Activated CD8-positive, alpha-beta T cell treated with anti-CD3 and anti-CD28 coated beads for 36 hours (primary cell): ENCODE measurements around the gene PHKB. TPM values are rescaled to one million over a fixed set of nuclear protein-coding genes. Genes with fewer than 3 reads are reported as not detected.
A peak's percentile ranks its signal among the peaks of the same experiment; 100 is the strongest.

ENCODE experiments used
- ATAC-seq: fragments of 200-7000 bp; cut with Tn5 transposase; one replicate; pipeline ENCODE4 v1.10.0; 2021; ENCODE audit warnings: mild to moderate bottlenecking, moderate library complexity
- CTCF ChIA-PET: fragments of 350-600 bp; sonication (Branson Sonifier 250); formaldehyde crosslinking; loops from one replicate; lab custom pipeline; 2021; ENCODE audit warnings: antibody characterized with exemption; lab: Charles Lee
- POLR2A ChIA-PET: fragments of 350-600 bp; sonication (Branson Sonifier 250); formaldehyde crosslinking; loops from one replicate; lab custom pipeline; 2021; ENCODE audit warnings: antibody characterized with exemption; lab: Charles Lee
- DNase-seq: peaks from one replicate; pipeline ENCODE4 v3.0.0-alpha.2; 2020
- H3K27ac Mint-ChIP-seq: one replicate; pipeline ENCODE4 v1.8.0; 2021; ENCODE audit warnings: mild to moderate bottlenecking, mixed read lengths
- H3K27me3 Mint-ChIP-seq: one replicate; pipeline ENCODE4 v1.8.0; 2021; ENCODE audit warnings: mixed read lengths
- H3K36me3 Mint-ChIP-seq: one replicate; pipeline ENCODE4 v1.8.0; 2021; ENCODE audit warnings: low read depth, mixed read lengths
- H3K4me1 Mint-ChIP-seq: one replicate; pipeline ENCODE4 v1.8.0; 2021; ENCODE audit warnings: low read depth, mixed read lengths
- H3K4me3 Mint-ChIP-seq: one replicate; pipeline ENCODE4 v1.8.0; 2021; ENCODE audit warnings: mild to moderate bottlenecking, moderate library complexity, mixed read lengths
- H3K9me3 Mint-ChIP-seq: one replicate; pipeline ENCODE4 v1.8.0; 2021; ENCODE audit warnings: mixed read lengths
- intact Hi-C: fragments of 100-400 bp; cut with micrococcal nuclease; formaldehyde crosslinking; loops from one replicate; pipeline ENCODE4 v1.10.0; 2022
- total RNA-seq, 2 experiments: library from RNA; stranded (reverse); gene quantifications; one replicate each; pipeline ENCODE4 v1.2.3, GENCODE V29; 2021
- TF ChIP-seq, protein P1 (sequence below): fragments of 200-600 bp; IDR thresholded peaks from one replicate; pipeline ENCODE4 v1.8.0; 2022; ENCODE audit warnings: antibody characterized with exemption, mild to moderate bottlenecking

The PHKB gene
- total RNA-seq, 2 experiments from 2014 or later, result 20.2 to 23.1 TPM

DNA sequence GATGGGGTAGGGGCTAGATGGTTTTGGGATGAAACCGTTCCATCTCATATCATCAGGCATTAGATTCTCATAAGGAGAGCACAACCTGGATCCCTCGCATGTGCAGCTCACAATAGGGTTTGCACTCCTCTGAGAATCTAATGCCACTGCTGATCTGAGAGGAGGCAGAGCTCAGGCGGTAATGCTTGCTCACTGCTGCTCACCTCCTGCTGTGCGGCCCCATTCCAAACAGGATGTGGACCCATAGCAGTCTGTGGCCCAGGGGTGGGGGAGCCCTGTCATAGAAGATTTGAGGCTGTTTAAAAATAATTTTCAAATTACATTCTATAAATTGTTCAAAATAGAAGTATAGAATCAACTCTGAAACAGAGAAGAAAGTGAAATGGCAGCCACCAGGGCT is 50.8 kb downstream of the PHKB start:
- TF ChIP-seq, protein P1, sequence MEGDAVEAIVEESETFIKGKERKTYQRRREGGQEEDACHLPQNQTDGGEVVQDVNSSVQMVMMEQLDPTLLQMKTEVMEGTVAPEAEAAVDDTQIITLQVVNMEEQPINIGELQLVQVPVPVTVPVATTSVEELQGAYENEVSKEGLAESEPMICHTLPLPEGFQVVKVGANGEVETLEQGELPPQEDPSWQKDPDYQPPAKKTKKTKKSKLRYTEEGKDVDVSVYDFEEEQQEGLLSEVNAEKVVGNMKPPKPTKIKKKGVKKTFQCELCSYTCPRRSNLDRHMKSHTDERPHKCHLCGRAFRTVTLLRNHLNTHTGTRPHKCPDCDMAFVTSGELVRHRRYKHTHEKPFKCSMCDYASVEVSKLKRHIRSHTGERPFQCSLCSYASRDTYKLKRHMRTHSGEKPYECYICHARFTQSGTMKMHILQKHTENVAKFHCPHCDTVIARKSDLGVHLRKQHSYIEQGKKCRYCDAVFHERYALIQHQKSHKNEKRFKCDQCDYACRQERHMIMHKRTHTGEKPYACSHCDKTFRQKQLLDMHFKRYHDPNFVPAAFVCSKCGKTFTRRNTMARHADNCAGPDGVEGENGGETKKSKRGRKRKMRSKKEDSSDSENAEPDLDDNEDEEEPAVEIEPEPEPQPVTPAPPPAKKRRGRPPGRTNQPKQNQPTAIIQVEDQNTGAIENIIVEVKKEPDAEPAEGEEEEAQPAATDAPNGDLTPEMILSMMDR, result no peak
- no peak overlapping the region for H3K27ac Mint-ChIP-seq
- no peaks in the 10 kb centered on the region for H3K27me3 Mint-ChIP-seq
- H3K36me3 Mint-ChIP-seq, result peaks cover 12% of the 10 kb centered on the region
- DNase-seq (no peak), ATAC-seq (no peak)
- H3K9me3 Mint-ChIP-seq, result no peaks in the 10 kb centered on the region
- no peaks in the 10 kb centered on the region for H3K4me1 Mint-ChIP-seq
- ChIA-PET CTCF (no interaction called here), POLR2A (no interaction called here)
- intact Hi-C loops, result no loop called here
- H3K4me3 Mint-ChIP-seq, result no peak overlapping the region

DNA sequence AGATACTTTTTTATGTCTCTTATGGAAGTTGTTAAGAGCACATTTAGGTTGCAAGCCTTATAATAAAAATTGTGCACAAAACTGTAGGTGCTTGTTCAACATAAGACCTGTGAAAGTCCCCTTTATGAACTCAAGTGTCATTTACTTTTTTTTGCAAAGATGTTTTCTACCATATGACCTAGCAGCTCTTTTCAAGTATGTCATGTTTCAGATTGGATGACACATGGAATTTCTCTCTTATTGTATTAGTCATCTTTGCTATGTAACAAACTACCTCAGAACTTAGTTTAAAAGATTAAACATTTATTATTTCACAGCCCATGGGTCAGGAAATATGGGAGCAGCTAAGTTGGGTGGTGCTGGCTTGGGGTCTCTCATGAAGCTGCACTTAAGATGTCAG is 57.9 kb downstream of the PHKB start:
- intact Hi-C loops, result no loop called here
- Mint-ChIP-seq H3K27me3 (no peaks in the 10 kb centered on the region), H3K27ac (peak overlapping the region; percentile 24), H3K36me3 (peaks cover 21% of the 10 kb centered on the region), H3K9me3 (peaks cover 1% of the 10 kb centered on the region), H3K4me3 (no peak overlapping the region), H3K4me1 (peaks cover 10% of the 10 kb centered on the region)
- TF ChIP-seq, protein P1, result no peak
- DNase-seq (no peak), ATAC-seq (no peak)
- ChIA-PET CTCF (no interaction called here), POLR2A (no interaction called here)

DNA sequence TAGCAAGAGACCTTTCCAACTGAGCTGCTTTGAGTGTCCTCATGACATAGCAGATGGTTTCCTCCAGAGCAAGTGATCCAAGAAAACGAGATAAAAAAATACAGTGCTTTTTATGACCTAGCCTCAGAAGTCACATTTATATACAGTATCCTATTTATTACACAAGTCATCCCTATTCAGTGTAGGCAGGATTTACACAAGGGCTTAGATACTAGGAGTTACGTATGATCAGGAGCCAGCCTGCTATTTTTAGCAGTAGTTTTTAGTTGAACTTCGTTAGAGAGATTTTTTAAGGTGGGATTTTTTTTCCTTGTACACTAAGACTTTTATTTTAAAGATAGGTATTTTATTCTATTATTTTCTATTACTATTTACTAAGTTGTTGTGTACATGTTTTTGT is 58.4 kb downstream of the PHKB start:
- Mint-ChIP-seq H3K36me3 (peaks cover 22% of the 10 kb centered on the region), H3K27ac (no peak overlapping the region), H3K27me3 (no peaks in the 10 kb centered on the region), H3K4me3 (no peak overlapping the region), H3K4me1 (peaks cover 10% of the 10 kb centered on the region), H3K9me3 (peaks cover 1% of the 10 kb centered on the region)
- DNase-seq, result no peak
- CTCF ChIA-PET, result no interaction called here
- intact Hi-C loops, result no loop called here
- POLR2A ChIA-PET, result no interaction called here
- TF ChIP-seq, protein P1, result no peak
- no peak for ATAC-seq

DNA sequence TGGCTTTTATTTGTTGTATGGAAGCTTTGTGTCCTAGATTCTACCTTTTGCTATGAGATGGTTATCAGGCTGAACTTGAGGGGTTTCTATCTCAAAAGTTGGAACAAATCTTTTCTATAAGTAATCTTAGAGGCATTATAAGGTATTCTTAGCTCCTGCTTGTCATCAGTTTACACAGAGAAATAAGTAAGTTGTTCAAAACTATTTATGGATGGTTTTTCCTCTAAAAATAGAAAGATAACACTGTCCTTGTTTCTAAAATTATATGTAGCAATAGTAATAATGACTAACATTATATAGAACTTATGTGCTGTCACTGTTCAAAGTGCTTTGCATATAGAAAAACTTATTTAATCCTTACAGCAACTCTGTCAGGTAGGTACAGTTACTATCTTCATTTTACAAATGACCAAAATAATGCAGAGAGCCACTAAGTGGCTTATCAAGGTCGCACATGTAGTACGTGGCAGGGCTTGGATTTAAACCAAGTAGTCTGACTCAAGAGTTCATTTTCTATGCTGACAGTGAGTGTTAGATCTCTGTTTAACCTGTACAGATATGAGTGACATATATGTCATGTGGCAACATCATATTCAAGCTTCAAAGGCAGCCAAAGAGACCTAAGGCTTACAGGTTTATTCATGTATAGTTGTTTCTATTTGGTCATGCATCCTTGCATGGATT is 59.0 kb downstream of the PHKB start:
- ChIA-PET CTCF (interaction anchor here (1.0 kb wide), 1 partner anchor 18 kb away, joined by 3 read pairs; no protein-coding TSS in a partner anchor), POLR2A (interaction anchor here (0.6 kb wide), 1 partner anchor 29 kb away, joined by 3 read pairs; no protein-coding TSS in a partner anchor)
- Mint-ChIP-seq H3K4me1 (peaks cover 10% of the 10 kb centered on the region), H3K4me3 (no peak overlapping the region), H3K27me3 (no peaks in the 10 kb centered on the region), H3K9me3 (peaks cover 1% of the 10 kb centered on the region), H3K36me3 (peaks cover 20% of the 10 kb centered on the region), H3K27ac (no peak overlapping the region)
- DNase-seq (no peak), ATAC-seq (no peak)
- TF ChIP-seq, protein P1, result no peak
- intact Hi-C loops, result no loop called here

DNA sequence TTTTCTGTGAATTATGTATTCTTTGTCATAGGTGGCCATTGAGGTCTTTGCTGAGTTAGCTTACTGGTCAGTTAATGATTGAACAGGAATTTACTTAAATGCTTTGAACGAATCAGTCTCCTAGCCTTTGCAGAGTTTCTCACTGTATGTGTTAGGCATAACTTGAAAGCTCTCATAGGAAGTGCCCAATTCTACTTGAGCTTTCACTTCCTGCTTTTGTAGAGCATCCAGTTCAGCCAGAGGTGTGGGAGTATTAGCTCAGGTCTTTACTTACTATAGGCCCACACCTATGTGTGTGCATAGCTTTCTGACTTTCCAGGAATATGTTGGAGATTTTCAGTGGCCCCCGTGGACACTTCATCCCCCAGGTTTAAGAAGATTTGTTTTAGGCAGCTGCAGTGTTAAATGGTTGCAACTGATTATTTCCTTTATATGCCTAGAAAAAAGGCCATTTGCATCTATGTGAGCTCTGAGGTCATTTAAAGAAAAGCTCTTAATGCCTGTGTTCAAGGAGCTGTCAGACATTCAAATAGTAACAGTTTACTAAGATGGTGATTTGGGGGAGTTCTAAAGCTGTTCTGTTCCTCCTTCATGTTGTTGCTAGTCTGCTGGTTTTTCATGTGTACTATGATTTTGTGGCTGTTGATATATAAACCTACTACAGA is 62.3 kb downstream of the PHKB start:
- Mint-ChIP-seq H3K4me1 (peaks cover 10% of the 10 kb centered on the region), H3K27me3 (no peaks in the 10 kb centered on the region), H3K4me3 (no peak overlapping the region), H3K9me3 (peaks cover 1% of the 10 kb centered on the region), H3K27ac (no peak overlapping the region), H3K36me3 (peaks cover 15% of the 10 kb centered on the region)
- peak; percentile 45 for ATAC-seq
- no peak for DNase-seq
- ChIA-PET CTCF (interaction anchor here (1.0 kb wide), 1 partner anchor 11 kb away, joined by 3 read pairs; no protein-coding TSS in a partner anchor), POLR2A (no interaction called here)
- intact Hi-C loops, result no loop called here
- TF ChIP-seq, protein P1, result no peak
